ENCODE data around the gene TP73. TPM values are rescaled to one million over a fixed set of nuclear protein-coding genes. Genes with fewer than 3 reads are reported as not detected.

The TP73 gene
- total RNA-seq, 1 donor from 2014 or later: not detected

DNA sequence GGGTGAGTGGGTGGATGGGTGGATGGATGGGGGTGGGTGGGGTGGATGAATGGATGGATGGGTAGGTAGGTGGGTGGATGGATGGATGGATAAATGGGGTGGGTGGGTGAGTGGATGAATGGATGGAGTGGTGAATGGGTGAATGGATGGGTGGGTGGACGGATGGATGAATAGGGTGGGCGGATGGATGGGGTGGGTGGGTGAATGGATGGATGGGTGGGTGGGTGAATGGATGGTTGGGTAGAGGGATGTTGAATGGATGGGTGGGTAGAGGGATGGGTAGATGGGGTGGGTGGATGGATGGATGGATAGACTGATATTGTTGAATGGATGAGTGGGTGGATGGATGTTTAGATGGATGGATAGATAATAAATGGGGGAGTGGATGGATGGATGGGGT, 73.0 kb downstream of the TP73 start:
- no peak for DNase-seq (ENCODE audit: low spot score)

DNA sequence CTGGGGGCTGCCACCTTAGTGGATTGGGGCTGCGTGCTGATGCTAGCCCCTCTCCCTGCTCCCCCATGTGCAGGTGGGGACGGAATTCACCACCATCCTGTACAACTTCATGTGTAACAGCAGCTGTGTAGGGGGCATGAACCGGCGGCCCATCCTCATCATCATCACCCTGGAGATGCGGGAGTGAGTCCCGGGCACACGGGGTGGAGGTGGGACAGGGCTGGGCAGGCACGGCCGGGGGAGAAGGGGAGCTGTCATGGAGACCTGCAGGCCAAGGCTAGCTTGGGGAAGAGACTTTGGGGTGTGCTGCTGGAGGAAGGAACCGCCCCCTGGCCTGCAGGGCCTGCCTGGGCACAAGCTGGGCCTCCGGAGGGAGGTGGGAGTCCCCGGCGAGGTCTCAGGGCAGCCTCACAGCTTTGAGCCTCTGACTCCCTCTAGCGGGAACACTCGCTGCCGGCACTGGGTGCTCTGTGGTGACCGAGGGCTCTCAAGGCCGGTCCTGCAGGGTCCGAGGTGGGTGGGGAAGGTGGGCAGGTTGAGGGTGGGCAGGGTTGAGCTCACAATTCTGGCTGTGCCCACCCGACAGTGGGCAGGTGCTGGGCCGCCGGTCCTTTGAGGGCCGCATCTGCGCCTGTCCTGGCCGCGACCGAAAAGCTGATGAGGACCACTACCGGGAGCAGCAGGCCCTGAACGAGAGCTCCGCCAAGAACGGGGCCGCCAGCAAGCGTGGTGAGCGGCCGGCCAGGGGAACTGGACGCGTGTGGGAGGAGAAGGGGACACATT, 74.9 kb downstream of the TP73 start:
- no peak for DNase-seq (ENCODE audit: low spot score)

DNA sequence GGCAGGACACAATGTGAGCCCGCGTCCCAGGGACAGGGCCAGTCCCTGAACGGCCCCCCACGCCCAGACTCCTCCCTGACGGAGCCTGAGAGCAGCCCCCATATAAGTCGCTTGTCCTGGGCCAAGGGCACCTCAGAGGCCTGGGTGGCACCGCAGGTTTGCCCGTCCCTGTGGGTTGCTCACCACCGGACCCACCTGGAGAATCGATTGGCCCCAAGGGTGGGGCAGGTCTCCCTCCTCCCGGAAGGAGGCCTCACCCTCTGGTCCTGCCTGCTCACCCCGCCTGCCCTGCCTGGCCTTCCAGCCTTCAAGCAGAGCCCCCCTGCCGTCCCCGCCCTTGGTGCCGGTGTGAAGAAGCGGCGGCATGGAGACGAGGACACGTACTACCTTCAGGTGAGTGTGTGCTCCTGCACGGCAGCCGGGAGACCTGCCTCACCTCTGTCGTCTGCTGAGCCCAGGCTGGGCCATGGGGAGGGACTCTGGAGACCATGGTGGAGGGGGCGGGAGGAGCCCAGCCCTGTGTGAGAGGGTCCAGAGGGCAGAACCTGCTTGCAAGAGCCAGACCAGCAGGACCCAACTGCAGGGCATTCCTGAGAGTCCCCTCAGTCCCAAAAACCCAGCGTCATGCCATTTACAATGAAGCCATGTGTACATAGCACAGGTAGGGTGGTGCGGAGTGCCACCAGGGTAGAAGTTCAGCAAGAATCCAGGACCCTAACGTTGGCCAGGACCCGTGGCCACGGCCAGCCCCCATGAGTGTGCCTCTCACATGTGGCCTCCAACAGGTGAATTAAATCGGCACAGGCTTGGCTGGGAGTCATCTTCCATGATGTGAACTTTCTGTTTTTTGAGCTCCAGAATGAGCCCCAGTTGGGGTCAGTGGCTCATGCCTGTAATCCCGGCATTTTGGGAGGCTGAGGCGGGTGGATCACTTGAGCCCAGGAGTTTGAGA, 75.8 kb downstream of the TP73 start:
- DNase-seq (ENCODE audit: low spot score): no peak

DNA sequence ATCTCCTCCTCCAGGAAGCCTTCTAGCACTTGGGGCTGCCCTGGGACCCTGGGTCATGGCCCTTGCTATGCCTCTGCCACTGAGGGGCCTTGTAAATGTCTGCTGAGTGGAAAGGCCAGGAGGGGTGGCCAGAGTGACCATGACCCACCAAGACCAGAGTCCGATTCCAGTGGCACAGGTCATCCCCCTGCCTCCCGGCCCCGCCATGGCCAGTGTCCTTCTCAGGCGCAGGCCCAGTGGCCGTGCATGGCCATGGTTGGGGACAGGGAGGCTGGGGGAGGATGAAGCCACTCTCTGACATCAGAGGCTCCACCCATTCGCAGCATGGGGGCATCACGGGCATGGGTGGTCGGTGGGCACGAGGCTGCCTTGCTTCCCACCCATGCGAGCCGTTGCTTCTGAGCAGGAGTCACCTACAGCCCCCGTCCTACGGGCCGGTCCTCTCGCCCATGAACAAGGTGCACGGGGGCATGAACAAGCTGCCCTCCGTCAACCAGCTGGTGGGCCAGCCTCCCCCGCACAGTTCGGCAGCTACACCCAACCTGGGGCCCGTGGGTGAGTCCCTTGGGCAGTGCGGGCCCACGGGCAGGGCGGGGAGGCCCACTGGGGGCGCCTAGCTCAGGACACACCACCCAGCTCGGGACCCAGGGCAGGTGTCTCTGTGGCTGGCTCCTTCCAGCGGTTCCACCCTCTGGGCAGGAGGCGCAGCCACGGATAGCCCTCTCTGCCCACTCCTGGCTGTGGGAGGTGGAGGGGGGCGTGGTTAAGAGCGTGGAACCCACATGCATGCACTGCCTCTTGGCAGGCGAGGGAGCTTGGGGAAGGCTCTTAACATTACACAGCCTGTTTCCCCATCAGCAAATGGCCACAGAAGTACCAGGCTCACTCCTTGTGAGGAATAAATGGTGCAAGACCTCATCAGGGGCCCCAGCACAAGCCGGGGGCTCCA, 77.6 kb downstream of the TP73 start:
- no peak for DNase-seq (ENCODE audit: low spot score)

DNA sequence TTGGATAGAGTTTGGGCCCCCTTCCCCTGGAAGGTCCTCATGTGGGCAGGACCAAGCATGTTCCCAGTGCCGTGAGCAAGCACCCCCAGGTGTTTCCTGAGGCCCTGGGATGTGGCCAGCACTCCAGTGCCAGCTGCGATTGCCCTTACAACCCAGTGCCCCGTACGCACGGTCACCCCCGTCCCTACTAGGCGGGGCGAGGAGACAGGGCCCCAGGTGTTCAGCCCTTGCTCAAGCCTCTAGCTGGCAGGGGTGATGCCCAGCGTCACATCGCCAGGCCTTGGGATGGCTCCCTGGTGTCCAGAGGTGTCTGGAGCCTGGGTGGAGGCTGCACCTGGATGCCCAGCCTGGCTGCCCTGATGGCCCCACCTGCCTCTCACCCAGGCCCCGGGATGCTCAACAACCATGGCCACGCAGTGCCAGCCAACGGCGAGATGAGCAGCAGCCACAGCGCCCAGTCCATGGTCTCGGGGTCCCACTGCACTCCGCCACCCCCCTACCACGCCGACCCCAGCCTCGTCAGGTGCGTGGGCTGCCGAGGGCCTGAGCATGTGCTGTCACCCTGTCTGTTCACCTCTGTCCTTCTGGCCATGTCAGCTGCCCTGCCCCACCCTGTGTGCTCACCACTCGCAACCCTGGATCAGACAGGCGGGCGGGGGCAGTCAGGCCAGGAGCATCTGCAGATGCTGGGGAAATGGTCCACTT, 78.4 kb downstream of the TP73 start:
- DNase-seq (ENCODE audit: low spot score): no peak

DNA sequence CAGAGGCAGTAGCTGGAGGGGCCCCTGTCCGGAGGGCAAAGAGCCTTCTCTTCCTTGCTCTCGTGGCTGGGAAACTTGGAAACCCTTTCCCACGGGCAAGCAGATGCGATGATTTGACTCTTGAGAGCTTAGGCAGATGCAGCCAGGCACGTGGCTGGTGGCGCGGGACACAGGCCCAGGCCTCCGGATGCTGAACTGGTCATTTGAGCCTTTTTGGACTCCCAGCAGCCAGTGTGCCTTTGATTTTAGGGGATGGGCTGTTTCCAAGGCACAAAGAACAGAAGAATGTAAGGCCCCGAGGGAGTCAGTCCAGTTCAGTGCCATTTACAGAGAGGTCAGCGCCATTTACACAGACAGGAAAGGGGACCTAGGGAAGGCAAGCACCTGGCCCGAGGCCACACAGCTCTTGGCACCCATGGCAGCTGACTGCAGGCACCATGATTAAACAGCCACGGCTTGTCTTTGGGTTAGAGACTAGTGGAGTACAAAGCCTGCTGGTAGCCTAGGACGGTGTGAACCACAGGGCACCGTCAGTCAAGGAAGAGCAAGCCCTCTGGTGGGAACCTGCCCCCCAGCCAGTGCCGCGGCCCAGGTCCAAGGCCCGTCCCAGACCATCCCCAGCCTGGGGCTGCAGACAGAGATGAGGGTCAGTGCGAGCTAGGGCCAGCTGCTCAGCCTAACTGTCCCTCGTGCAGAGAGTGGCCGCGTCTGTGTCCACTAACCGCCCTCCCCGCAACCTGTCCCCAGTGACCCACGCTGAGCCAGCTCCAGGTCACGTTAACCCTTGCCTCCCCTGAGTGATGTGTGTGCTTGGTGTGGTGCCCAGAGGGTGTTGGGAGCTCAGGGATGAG, 79.5 kb downstream of the TP73 start:
- no peak for DNase-seq (ENCODE audit: low spot score)

DNA sequence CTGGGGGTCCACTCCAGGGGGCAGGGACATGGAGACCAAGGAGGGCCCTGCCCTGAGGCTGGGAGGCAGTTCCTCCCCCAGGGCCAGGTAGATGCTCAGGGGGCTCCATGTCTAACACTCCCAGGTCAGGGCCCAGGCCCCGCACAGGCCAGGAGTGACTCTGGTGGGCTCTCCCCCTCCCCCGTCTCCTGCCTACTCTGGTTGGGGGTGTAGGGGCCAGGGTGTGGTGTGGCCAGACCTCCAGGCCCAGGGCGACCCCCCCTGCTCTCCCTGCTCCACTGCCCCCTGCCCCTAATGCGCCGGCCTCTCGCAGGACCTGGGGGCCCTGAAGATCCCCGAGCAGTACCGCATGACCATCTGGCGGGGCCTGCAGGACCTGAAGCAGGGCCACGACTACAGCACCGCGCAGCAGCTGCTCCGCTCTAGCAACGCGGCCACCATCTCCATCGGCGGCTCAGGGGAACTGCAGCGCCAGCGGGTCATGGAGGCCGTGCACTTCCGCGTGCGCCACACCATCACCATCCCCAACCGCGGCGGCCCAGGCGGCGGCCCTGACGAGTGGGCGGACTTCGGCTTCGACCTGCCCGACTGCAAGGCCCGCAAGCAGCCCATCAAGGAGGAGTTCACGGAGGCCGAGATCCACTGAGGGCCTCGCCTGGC, 80.2 kb downstream of the TP73 start:
- DNase-seq (ENCODE audit: low spot score): peak; percentile 27

DNA sequence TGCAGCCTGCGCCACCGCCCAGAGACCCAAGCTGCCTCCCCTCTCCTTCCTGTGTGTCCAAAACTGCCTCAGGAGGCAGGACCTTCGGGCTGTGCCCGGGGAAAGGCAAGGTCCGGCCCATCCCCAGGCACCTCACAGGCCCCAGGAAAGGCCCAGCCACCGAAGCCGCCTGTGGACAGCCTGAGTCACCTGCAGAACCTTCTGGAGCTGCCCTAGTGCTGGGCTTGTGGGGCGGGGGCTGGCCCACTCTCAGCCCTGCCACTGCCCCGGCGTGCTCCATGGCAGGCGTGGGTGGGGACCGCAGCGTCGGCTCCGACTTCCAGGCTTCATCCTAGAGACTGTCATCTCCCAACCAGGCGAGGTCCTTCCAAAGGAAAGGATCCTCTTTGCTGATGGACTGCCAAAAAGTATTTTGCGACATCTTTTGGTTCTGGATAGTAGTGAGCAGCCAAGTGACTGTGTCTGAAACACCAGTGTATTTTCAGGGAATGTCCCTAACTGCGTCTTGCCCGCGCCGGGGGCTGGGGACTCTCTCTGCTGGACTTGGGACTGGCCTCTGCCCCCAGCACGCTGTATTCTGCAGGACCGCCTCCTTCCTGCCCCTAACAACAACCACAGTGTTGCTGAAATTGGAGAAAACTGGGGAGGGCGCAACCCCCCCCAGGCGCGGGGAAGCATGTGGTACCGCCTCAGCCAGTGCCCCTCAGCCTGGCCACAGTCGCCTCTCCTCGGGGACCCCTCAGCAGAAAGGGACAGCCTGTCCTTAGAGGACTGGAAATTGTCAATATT, 81.0 kb downstream of the TP73 start:
- DNase-seq (ENCODE audit: low spot score): no peak

DNA sequence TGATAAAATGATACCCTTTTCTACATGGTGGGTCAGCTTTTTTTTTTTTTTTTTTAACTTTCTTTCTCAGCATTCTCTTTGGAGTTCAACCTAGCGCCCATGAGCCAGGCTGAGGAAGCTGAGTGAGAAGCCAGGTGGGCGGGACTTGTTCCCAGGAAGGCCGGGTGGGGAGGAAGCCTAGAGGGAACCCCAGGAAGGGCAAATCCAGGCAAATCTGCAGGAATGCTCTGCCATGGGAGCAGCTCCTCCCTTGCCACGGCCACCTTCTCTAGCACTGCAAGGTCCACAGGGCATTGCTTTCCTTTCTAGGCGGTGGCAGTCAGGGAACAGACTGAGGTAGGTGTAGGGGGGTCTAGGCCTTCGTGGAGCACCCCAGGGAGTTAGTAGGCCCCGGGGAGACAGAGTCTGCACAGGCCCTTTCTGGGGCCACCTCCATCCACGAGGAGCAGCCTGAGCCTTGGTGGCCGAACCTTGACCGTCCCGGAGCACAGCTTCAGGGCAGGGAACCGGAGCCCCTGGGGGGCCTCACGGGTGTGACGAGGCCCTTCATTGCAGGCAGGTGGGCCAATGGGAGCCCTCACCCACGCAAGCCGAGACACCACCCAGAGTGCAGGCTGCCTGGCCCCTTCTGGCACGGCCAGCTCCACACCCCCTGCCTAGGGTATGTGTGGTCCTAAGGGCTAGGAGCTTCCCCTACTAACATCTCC, 81.7 kb downstream of the TP73 start:
- no peak for DNase-seq (ENCODE audit: low spot score)

DNA sequence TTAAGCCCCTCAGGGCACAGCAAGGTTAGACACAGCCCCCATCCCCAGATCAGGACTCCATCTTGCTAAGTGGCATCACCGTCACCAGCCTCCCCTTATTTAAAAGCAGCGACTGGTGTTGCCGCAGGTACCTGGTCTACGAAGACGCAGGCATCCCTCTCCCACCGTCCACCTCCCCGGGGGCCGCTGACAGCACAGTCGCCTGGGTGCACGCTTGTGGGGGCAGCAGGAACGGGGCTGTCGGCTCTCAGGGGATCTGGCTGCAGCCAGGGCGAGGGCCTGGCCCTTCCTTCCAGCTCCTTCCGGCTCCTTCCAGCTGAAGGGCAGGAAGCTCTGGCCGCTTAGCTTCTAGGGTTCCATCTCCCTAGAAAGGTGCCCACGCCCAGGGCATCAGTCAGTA, 82.3 kb downstream of the TP73 start:
- no peak for DNase-seq (ENCODE audit: low spot score)

DNA sequence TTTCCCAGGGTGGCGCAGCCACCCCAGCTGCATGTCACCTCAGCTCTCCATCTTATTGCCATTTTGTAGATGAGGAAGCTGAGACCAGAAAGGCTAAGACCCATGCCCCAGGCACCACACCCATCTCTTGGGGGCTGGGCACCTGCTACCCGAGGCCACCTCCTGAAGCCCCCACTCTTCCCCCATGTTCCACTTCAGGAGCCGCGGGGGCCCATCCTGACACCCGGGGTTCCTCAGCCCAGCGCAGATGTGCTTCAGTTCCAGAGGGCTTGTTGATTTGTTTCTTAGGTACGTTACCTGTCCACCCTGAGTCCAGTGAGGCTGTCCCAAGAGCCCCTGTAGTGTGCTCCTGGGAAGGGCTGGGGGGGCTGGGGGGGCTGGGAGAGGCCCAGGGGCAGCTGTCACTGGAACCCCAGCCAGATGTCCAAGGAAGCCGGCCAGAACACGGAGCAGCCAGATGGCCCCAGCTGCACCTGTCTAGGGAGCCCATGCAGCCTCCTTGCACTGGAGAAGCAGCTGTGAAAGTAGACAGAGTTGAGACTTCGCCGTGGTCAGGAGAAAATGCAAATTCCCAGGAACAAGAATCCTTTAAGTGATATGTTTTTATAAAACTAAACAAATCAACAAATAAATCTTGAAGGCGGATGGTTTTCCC, 82.8 kb downstream of the TP73 start:
- DNase-seq (ENCODE audit: low spot score): no peak

DNA sequence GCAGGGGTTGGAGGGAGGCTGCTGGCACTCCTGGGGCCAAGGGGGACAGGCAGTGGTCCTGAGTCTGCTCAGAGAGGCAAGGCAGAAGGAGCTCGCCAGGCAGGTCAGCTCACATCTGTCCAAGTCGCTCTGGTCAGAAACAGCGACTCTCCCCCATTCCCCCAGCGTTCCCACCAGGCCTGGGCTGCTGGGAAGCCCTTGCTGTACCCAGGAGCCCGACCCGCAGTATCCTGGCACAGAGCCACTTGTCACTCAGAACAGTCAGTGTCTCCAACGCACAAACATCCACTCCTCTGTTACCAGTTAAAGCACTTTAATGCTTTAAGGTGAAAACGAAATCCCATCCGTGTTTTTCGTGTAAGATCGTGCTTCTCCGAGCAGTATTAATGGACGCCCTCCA, 83.4 kb downstream of the TP73 start:
- no peak for DNase-seq (ENCODE audit: low spot score)

DNA sequence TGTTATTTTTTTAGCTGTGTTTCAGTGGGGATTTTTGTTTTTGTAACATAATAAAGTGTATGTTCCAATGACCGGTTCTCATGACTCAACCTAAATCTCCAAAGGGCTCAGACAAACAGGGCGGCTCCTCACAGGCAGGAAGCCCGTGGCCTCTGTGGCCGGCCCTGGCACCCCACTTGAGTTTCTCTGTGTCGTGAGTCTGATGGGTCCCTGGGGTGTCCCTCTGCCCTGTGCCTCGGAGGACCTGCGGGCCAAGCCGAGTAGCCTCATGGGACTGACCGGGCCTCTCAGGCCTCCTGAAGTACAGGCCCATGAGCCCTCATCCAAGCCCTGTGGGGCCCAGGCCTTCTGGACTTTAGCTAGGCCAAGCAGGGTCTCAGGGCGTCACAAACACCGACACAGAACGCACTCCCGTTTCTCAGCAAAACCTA, 83.8 kb downstream of the TP73 start:
- DNase-seq (ENCODE audit: low spot score): no peak

DNA sequence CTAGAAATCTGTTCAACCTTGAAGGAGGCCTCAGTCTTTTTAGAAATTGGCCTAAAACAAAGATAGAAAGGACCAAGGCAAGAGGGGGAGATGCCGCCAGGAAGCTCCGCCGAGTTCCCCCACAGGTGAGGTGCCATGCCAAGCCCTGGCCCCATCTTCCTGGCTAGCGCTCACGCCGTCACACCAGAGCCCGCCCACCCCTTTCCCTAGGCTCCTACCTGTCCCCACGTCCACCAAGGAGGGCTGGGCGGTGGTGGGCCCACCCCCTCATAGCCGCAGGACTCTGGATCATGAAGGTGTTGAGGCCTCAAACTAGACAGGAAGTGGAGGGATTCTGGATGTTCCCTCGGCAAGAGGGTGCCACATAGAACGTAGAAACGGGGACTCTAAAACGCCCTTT, 84.4 kb downstream of the TP73 start:
- no peak for DNase-seq (ENCODE audit: low spot score)

DNA sequence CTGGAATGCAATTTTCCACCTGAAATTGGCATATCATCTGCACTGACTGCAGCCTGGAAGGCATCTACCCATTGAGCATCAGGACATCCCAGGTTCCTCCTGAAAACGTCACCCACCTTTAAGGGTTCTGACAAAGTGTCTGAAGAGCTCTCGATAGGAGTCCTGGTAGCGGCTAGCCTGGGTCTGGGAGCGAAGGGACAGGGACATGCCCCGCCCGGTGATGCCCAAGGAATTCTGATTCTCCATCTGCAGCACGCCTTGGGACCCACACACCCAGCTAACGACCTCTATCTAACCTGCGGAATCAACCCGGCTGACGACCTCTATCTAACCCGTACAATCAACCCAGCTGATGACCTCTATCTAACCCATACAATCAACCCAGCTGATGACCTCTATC, 86.6 kb downstream of the TP73 start:
- DNase-seq (ENCODE audit: low spot score): no peak

DNA sequence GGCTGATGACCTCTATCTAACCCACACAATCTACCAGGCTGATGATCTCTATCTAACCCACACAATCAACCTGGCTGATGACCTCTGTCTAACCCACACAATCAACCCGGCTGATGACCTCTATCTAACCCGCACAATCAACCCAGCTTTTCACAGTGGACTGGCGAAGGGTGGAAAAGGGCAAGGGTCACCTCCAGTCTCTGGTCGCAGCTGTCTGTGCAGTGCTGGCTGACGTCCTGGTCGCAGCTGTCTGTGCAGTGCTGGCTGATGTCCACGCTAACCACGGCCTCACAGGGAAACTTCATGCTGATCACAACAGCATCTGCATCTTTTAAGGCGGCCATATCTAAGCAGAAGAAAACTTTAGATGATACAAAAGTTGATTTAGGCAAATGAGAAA, 87.7 kb downstream of the TP73 start:
- DNase-seq (ENCODE audit: low spot score): no peak

DNA sequence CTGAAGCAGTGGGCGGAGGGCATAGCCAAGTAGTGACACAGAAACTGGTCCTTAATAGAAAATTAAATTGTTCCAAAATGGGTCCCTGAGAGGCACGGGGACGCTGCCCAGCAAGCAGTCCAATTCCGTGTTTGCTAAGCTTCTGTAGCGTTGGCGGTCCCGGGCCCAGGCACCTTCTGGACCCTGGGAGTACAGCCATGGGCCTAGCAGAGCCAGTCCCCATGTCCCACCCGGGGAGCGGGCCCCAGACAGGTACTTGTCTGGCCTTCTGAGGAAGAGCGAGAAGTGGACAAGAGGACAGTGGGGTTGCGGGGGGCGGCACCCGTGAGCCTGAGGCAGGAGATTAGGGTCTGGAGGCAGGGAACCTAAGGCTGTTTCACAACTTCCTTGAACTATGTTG, 88.4 kb downstream of the TP73 start:
- no peak for DNase-seq (ENCODE audit: low spot score)
